CD4-positive, alpha-beta T cell treated with Interleukin-6 for 4 hours (primary cell): ENCODE data around the gene STX5.
"Not testable (repeated sequence)": the region's sequence is repeated elsewhere in the genome, so short reads cannot be mapped to it uniquely, and the experiment has no call there.

Experiments
- DNase-seq: peaks from one replicate; pipeline ENCODE4 v3.0.0-alpha.2; 2020; ENCODE audit warnings: mixed read lengths

The STX5 gene

GRCh38 chr11:62778441-62778840 is 53.4 kb downstream of the STX5 start:
- no peak for DNase-seq

GRCh38 chr11:62777389-62777788 is 54.5 kb downstream of the STX5 start:
- DNase-seq = no peak

- DNase-seq = no peak
Measured at GRCh38 chr11:62775646-62776045, 56.2 kb downstream of the STX5 start.

DNA sequence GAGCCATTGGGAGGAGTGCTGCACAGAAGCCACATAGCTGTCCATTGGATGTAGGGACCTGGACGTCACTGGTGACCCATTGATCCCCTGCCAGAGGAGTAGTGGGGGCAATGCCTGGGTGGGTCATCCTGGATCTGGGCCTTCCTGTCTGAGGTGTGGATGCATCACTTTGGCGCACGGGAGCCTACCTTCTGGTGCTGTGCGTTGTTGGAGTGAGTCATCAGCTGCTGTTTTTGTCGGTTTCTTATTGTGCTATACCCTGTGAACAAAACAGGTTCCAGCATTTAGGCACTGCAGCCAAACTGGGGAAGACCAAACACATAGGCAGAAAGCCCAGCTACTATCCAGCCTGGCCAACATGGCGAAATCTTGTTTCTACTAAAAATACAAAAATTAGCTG is 57.4 kb downstream of the STX5 start:
- DNase-seq = no peak

GRCh38 chr11:62771144-62772021 is 60.5 kb downstream of the STX5 start, which contains the start of gene TAF6L:
Gene TAF6L (plus strand): TSS chr11:62771396. CDS start chr11:62775784, 4,388 bp downstream.
- DNase-seq = peak; percentile 95

DNA sequence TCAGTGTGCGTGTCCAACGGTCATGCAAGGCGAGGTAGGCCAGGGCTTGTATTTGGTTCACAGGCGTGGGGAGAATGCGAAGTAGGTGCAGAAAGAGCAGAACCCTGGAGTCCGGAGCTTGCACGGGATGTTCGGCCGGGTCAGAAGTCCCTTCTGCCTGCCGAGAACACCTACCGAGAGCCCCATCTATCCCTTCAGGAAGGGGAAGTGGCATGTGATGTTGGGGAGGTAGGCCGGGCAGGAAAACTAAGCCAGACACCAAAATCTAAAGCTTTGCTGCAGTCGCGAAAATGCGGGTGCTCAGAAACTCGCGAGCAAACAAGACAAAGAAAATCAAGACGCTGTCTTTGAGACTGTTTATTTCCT is 61.1 kb downstream of the STX5 start:
- no peak for DNase-seq

GRCh38 chr11:62760867-62761227 is 71.0 kb downstream of the STX5 start:
- not testable (repeated sequence) for DNase-seq

- no peak for DNase-seq
Measured at GRCh38 chr11:62757846-62758788, 73.7 kb downstream of the STX5 start.
